HepG2 (cell line): ENCODE results near the gene ACADVL. TPM values are rescaled to one million over a fixed set of nuclear protein-coding genes. Genes with fewer than 3 reads are reported as not detected.

ENCODE experiments used
- BCLAF1 ChIP-seq: fragments of 450-650 bp; IDR thresholded peaks from 2 replicates; pipeline ENCODE4 v1.6.1; 2017; ENCODE audit warnings: mild to moderate bottlenecking
- BHLHE40 ChIP-seq: IDR thresholded peaks from 2 replicates; pipeline ENCODE4 v1.6.1; 2011; ENCODE audit warnings: low read length, improper control_type of control experiment
- BORCS8-MEF2B ChIP-seq: sonication (generic); formaldehyde crosslinking; IDR thresholded peaks from 2 replicates; pipeline ENCODE4 v1.8.0; 2022; ENCODE audit warnings: mild to moderate bottlenecking, missing genetic modification reagents
- CERS6 ChIP-seq: sonication (generic); formaldehyde crosslinking; IDR thresholded peaks from 2 replicates; pipeline ENCODE4 v1.5.0; 2020; ENCODE audit warnings: missing genetic modification reagents
- EED ChIP-seq: sonication (generic); formaldehyde crosslinking; IDR thresholded peaks from 2 replicates; pipeline ENCODE4 v1.5.0; 2020; ENCODE audit warnings: mild to moderate bottlenecking, missing genetic modification reagents
- FOXC1 ChIP-seq: sonication (generic); formaldehyde crosslinking; IDR thresholded peaks from 2 replicates; pipeline ENCODE4 v1.8.0; 2022; ENCODE audit warnings: mild to moderate bottlenecking, missing genetic modification reagents, borderline replicate concordance
- MYPOP ChIP-seq: sonication (generic); formaldehyde crosslinking; IDR thresholded peaks from 2 replicates; pipeline ENCODE4 v1.8.1; 2023; ENCODE audit warnings: mild to moderate bottlenecking, moderate library complexity, missing genetic modification reagents
- NR3C1 ChIP-seq: sonication (generic); formaldehyde crosslinking; IDR thresholded peaks from 2 replicates; pipeline ENCODE4 v1.4.0; 2020; ENCODE audit warnings: missing genetic modification reagents
- PBX2 ChIP-seq: IDR thresholded peaks from 2 replicates; pipeline ENCODE4 v1.6.1; 2016; ENCODE audit warnings: control low read depth
- RAD51 ChIP-seq: fragments of 450-650 bp; IDR thresholded peaks from 2 replicates; pipeline ENCODE4 v1.6.1; 2016; ENCODE audit warnings: borderline replicate concordance
- TBX3 ChIP-seq: fragments of 450-650 bp; IDR thresholded peaks from 2 replicates; pipeline ENCODE4 v1.6.1; 2017; ENCODE audit warnings: antibody characterized with exemption, mild to moderate bottlenecking, inconsistent platforms, borderline replicate concordance
- THAP9 ChIP-seq: sonication (generic); formaldehyde crosslinking; IDR thresholded peaks from 2 replicates; pipeline ENCODE4; 2020; ENCODE audit warnings: missing genetic modification reagents, mild to moderate bottlenecking, borderline replicate concordance
- U2AF1 ChIP-seq: fragments of 200-400 bp; formaldehyde crosslinking; optimal IDR thresholded peaks from 2 replicates; pipeline ENCODE3; 2017; ENCODE audit warnings: mild to moderate bottlenecking, low read depth, low read length
- ZNF3 ChIP-seq: IDR thresholded peaks from 2 replicates; pipeline ENCODE4 v1.7.0; 2017; ENCODE audit warnings: inconsistent platforms
- ZNF333 ChIP-seq: sonication (generic); formaldehyde crosslinking; IDR thresholded peaks from 2 replicates; pipeline ENCODE4 v1.4.0; 2020; ENCODE audit warnings: mild to moderate bottlenecking, missing genetic modification reagents, borderline replicate concordance
- ZNF33A ChIP-seq: sonication (generic); formaldehyde crosslinking; IDR thresholded peaks from 2 replicates; pipeline ENCODE4 v1.5.1; 2020; ENCODE audit warnings: missing genetic modification reagents, mild to moderate bottlenecking, moderate library complexity, borderline replicate concordance
- ZNF607 ChIP-seq: sonication (generic); formaldehyde crosslinking; IDR thresholded peaks from 2 replicates; pipeline ENCODE4 v1.5.1; 2020; ENCODE audit warnings: missing genetic modification reagents, mild to moderate bottlenecking, borderline replicate concordance
- ZNF672 ChIP-seq: sonication (generic); formaldehyde crosslinking; IDR thresholded peaks from 2 replicates; pipeline ENCODE4 v1.8.1; 2022; ENCODE audit warnings: missing genetic modification reagents
- ZNF761 ChIP-seq: sonication (generic); formaldehyde crosslinking; conservative IDR thresholded peaks from 2 replicates; pipeline ENCODE4 v1.4.0; 2020; ENCODE audit warnings: mild to moderate bottlenecking, missing genetic modification reagents
- ZNF878 ChIP-seq: sonication (generic); formaldehyde crosslinking; IDR thresholded peaks from 2 replicates; pipeline ENCODE4 v1.8.1; 2023; ENCODE audit warnings: mild to moderate bottlenecking, missing genetic modification reagents, moderate library complexity
- polyA plus RNA-seq, 8 experiments: library from polyadenylated mRNA; depleted of rRNA in 3 of 8; stranded (reverse) in 7 of 8; unstranded in 1 of 8; fragments of >200 nt; fragmentation: Illumina TruSeq in 4 of 8; extraction: Trizol in 4 of 8; gene quantifications; 2 replicates each; pipeline versions ENCODE4 v1.2.1 to v1.2.3, GENCODE V29; 2011 to 2016; ENCODE audit warnings: low read depth in 4 of 8, missing spikeins in 1 of 8, mixed read lengths in 1 of 8; ENCODE audit not compliant: insufficient read depth in 1 of 8
- total RNA-seq, 5 experiments: library from RNA; depleted of rRNA; stranded (reverse); fragments of >200 nt; fragmentation: Illumina TruSeq; extraction: Trizol; gene quantifications; 2 replicates each; pipeline ENCODE4 v1.2.3, GENCODE V29; 2016; ENCODE audit warnings: low read depth in 1 of 5

Gene ACADVL
- total and polyA plus RNA-seq, 2 of the 13 experiments (the other 11 are each of a cell fraction or from before 2014, with no cell fraction given): 219 to 412 TPM

- TF ChIP-seq THAP9 (peak; percentile 96), U2AF1 (no peak), ZNF672 (CRISPR knock-in tag) (no peak), PBX2 (no peak), ZNF3 (no peak), ZNF878 (no peak), NR3C1 (CRISPR knock-in tag) (no peak), ZNF607 (CRISPR knock-in tag) (no peak), RAD51 (no peak), ZNF33A (CRISPR knock-in tag) (no peak), BCLAF1 (no peak), EED (CRISPR knock-in tag) (no peak), TBX3 (no peak), FOXC1 (CRISPR knock-in tag) (peak; percentile 20; the same call in 1 of the 2 replicates), MYPOP (CRISPR knock-in tag) (no peak), CERS6 (CRISPR knock-in tag) (no peak), ZNF761 (CRISPR knock-in tag) (0 out of 2 replicates have a peak, but pooled peaks have one; percentile 32), BORCS8-MEF2B (CRISPR knock-in tag) (peak; percentile 54; the same call in 1 of the 2 replicates), BHLHE40 (0 out of 2 replicates have a peak, but pooled peaks have one; percentile 12), ZNF333 (CRISPR knock-in tag) (peak; percentile 37; the same call in 1 of the 2 replicates)
Observed at GRCh38 chr17:7239091-7240027, 19.6 kb downstream of the ACADVL start, which contains the start of gene PHF23 (continued).
